ENCODE measurements around the gene KRTAP29-1.
"Not testable (repeated sequence)": the region's sequence is repeated elsewhere in the genome, so short reads cannot be mapped to it uniquely, and the experiment has no call there.

- TF ChIP-seq, protein P1, sequence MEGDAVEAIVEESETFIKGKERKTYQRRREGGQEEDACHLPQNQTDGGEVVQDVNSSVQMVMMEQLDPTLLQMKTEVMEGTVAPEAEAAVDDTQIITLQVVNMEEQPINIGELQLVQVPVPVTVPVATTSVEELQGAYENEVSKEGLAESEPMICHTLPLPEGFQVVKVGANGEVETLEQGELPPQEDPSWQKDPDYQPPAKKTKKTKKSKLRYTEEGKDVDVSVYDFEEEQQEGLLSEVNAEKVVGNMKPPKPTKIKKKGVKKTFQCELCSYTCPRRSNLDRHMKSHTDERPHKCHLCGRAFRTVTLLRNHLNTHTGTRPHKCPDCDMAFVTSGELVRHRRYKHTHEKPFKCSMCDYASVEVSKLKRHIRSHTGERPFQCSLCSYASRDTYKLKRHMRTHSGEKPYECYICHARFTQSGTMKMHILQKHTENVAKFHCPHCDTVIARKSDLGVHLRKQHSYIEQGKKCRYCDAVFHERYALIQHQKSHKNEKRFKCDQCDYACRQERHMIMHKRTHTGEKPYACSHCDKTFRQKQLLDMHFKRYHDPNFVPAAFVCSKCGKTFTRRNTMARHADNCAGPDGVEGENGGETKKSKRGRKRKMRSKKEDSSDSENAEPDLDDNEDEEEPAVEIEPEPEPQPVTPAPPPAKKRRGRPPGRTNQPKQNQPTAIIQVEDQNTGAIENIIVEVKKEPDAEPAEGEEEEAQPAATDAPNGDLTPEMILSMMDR (IDR thresholded peaks at IDR 0.05; ENCODE audit: borderline replicate concordance, extremely low read depth, low read length, poor library complexity, severe bottlenecking), result not testable (repeated sequence)
- not testable (repeated sequence) for TF ChIP-seq EZH2 (IDR thresholded peaks at IDR 0.05; ENCODE audit: borderline replicate concordance, low read depth, low read length, severe bottlenecking)
Observed at GRCh38 chr17:41255381-41256290, 47.0 kb downstream of the KRTAP29-1 start, which contains the start of gene KRTAP9-9.

Data from DND-41 (cell line).